Esophagus squamous epithelium (tissue), 4 donors: ENCODE data around the gene PXT1.

Experiments used
- CTCF ChIP-seq, 6 experiments: fragments of 450-650 bp in 4 of 6; fragments of 200-600 bp in 2 of 6; sonication (generic) in 2 of 6; IDR thresholded peaks; one replicate each; pipeline ENCODE4 v1.5.1; 2016 to 2019; ENCODE audit warnings: antibody characterized with exemption in 6 of 6, mild to moderate bottlenecking in 4 of 6, moderate library complexity in 4 of 6
- POLR2A ChIP-seq, 4 donors: fragments of 450-650 bp; IDR thresholded peaks; one replicate each; pipeline ENCODE4 v1.6.1; 2017; ENCODE audit warnings: antibody characterized with exemption in 4 of 4, mild to moderate bottlenecking in 4 of 4, moderate library complexity in 3 of 4

GRCh38 chr6:36487698-36488097 lies 45.0 kb upstream of the PXT1 start:
- no peak for TF ChIP-seq CTCF (IDR thresholded peaks at IDR 0.05)
- TF ChIP-seq POLR2A (IDR thresholded peaks at IDR 0.05): no peak
